Measurements from ENCODE around the gene CNTN5.

CNTN5 gene

GRCh38 chr11:99567334-99567956 lies 546.7 kb downstream of the CNTN5 start:
- Histone ChIP-seq H2BK120ac (ENCODE audit: low read depth, low read length) (no peak overlapping the region), H3K79me1 (replicated peaks; ENCODE audit: low read length, poor library complexity, severe bottlenecking) (no peaks in the 10 kb centered on the region), H3K4me1 (ENCODE audit: control insufficient read depth, insufficient read depth, low read depth, low read length) (no peaks in the 10 kb centered on the region), H2AK5ac (ENCODE audit: low read length, severe bottlenecking) (no peak overlapping the region), H3K4ac (ENCODE audit: low read depth in 1 of 2, low read length in 2 of 2) (no peak overlapping the region), H2BK12ac (ENCODE audit: low read length in 2 of 2) (no peak overlapping the region), H3K14ac (ENCODE audit: low read length in 2 of 2) (no peak overlapping the region), H3K36me3 (ENCODE audit: control insufficient read depth in 1 of 2, insufficient read depth in 2 of 2, low read depth in 1 of 2, low read length in 2 of 2) (no peaks in the 10 kb centered on the region), H3K23ac (ENCODE audit: low read length in 2 of 2) (no peak overlapping the region), H3K18ac (ENCODE audit: low read depth in 1 of 2, low read length in 2 of 2) (no peak overlapping the region), H3K27ac (ENCODE audit: low read length, poor library complexity, severe bottlenecking) (no peak overlapping the region), H3K27me3 (ENCODE audit: control insufficient read depth in 1 of 2, insufficient read depth in 1 of 2, low read length in 2 of 2) (no peaks in the 10 kb centered on the region), H2AFZ (ENCODE audit: low read depth, low read length) (no peak overlapping the region), H3K4me3 (ENCODE audit: insufficient read depth in 1 of 2, low read depth in 1 of 2, low read length in 2 of 2) (no peak overlapping the region), H4K8ac (ENCODE audit: low read length) (no peak overlapping the region), H2BK5ac (ENCODE audit: low read depth, low read length, poor library complexity, severe bottlenecking) (no peak overlapping the region), H3K9ac (ENCODE audit: low read length) (no peak overlapping the region), H3K4me2 (ENCODE audit: low read length, poor library complexity, severe bottlenecking) (no peak overlapping the region), H3K9me3 (ENCODE audit: control insufficient read depth, low read length) (no peaks in the 10 kb centered on the region), H2BK15ac (ENCODE audit: low read depth, poor library complexity, severe bottlenecking) (no peak overlapping the region), H4K91ac (ENCODE audit: low read length) (no peak overlapping the region)
- no peak for DNase-seq
- WGBS = 88% methylated on average over 4 of the region's 4 CpGs

- no peak overlapping the region for H3K23ac ChIP-seq (ENCODE audit: low read length in 2 of 2)
- no peak overlapping the region for H2BK15ac ChIP-seq (ENCODE audit: low read depth, poor library complexity, severe bottlenecking)
- no peak overlapping the region for H3K9ac ChIP-seq (ENCODE audit: low read length)
- H2AFZ ChIP-seq (ENCODE audit: low read depth, low read length) = no peak overlapping the region
- 60% methylated on average over 1 of the region's 1 CpG for WGBS
- H3K18ac ChIP-seq (ENCODE audit: low read depth in 1 of 2, low read length in 2 of 2) = no peak overlapping the region
- H3K14ac ChIP-seq (ENCODE audit: low read length in 2 of 2) = no peak overlapping the region
- no peak for DNase-seq
- no peak overlapping the region for H3K27ac ChIP-seq (ENCODE audit: low read length, poor library complexity, severe bottlenecking)
- H3K79me1 ChIP-seq (replicated peaks; ENCODE audit: low read length, poor library complexity, severe bottlenecking) = no peaks in the 10 kb centered on the region
- H2BK5ac ChIP-seq (ENCODE audit: low read depth, low read length, poor library complexity, severe bottlenecking) = no peak overlapping the region
- no peak overlapping the region for H3K4me2 ChIP-seq (ENCODE audit: low read length, poor library complexity, severe bottlenecking)
- no peak overlapping the region for H2AK5ac ChIP-seq (ENCODE audit: low read length, severe bottlenecking)
- H4K91ac ChIP-seq (ENCODE audit: low read length) = no peak overlapping the region
- no peak overlapping the region for H3K4me3 ChIP-seq (ENCODE audit: insufficient read depth in 1 of 2, low read depth in 1 of 2, low read length in 2 of 2)
- no peaks in the 10 kb centered on the region for H3K9me3 ChIP-seq (ENCODE audit: control insufficient read depth, low read length)
- no peaks in the 10 kb centered on the region for H3K4me1 ChIP-seq (ENCODE audit: control insufficient read depth, insufficient read depth, low read depth, low read length)
- H2BK120ac ChIP-seq (ENCODE audit: low read depth, low read length) = no peak overlapping the region
- no peak overlapping the region for H4K8ac ChIP-seq (ENCODE audit: low read length)
- no peak overlapping the region for H3K4ac ChIP-seq (ENCODE audit: low read depth in 1 of 2, low read length in 2 of 2)
- H3K36me3 ChIP-seq (ENCODE audit: control insufficient read depth in 1 of 2, insufficient read depth in 2 of 2, low read depth in 1 of 2, low read length in 2 of 2) = no peaks in the 10 kb centered on the region
- H3K27me3 ChIP-seq (ENCODE audit: control insufficient read depth in 1 of 2, insufficient read depth in 1 of 2, low read length in 2 of 2) = no peaks in the 10 kb centered on the region
- H2BK12ac ChIP-seq (ENCODE audit: low read length in 2 of 2) = no peak overlapping the region
These were observed 548.1 kb downstream of the CNTN5 start for GRCh38 chr11:99568808-99569207.

- Histone ChIP-seq H2BK120ac (ENCODE audit: low read depth, low read length) (no peak overlapping the region), H4K8ac (ENCODE audit: low read length) (no peak overlapping the region), H4K91ac (ENCODE audit: low read length) (no peak overlapping the region), H3K27me3 (ENCODE audit: control insufficient read depth in 1 of 2, insufficient read depth in 1 of 2, low read length in 2 of 2) (no peaks in the 10 kb centered on the region), H2BK12ac (ENCODE audit: low read length in 2 of 2) (no peak overlapping the region), H3K18ac (ENCODE audit: low read depth in 1 of 2, low read length in 2 of 2) (no peak overlapping the region), H3K4ac (ENCODE audit: low read depth in 1 of 2, low read length in 2 of 2) (no peak overlapping the region), H2BK5ac (ENCODE audit: low read depth, low read length, poor library complexity, severe bottlenecking) (no peak overlapping the region), H3K9ac (ENCODE audit: low read length) (no peak overlapping the region), H3K27ac (ENCODE audit: low read length, poor library complexity, severe bottlenecking) (no peak overlapping the region), H3K4me3 (ENCODE audit: insufficient read depth in 1 of 2, low read depth in 1 of 2, low read length in 2 of 2) (no peak overlapping the region), H3K23ac (ENCODE audit: low read length in 2 of 2) (no peak overlapping the region), H3K4me1 (ENCODE audit: control insufficient read depth, insufficient read depth, low read depth, low read length) (no peaks in the 10 kb centered on the region), H3K36me3 (ENCODE audit: control insufficient read depth in 1 of 2, insufficient read depth in 2 of 2, low read depth in 1 of 2, low read length in 2 of 2) (no peaks in the 10 kb centered on the region), H3K14ac (ENCODE audit: low read length in 2 of 2) (no peak overlapping the region), H3K9me3 (ENCODE audit: control insufficient read depth, low read length) (no peaks in the 10 kb centered on the region), H3K79me1 (replicated peaks; ENCODE audit: low read length, poor library complexity, severe bottlenecking) (no peaks in the 10 kb centered on the region), H2AFZ (ENCODE audit: low read depth, low read length) (no peak overlapping the region), H3K4me2 (ENCODE audit: low read length, poor library complexity, severe bottlenecking) (no peak overlapping the region), H2AK5ac (ENCODE audit: low read length, severe bottlenecking) (no peak overlapping the region), H2BK15ac (ENCODE audit: low read depth, poor library complexity, severe bottlenecking) (no peak overlapping the region)
- WGBS = 44% methylated on average over 2 of the region's 2 CpGs
- no peak for DNase-seq
These were observed 550.3 kb downstream of the CNTN5 start for GRCh38 chr11:99571094-99571493.

DNA sequence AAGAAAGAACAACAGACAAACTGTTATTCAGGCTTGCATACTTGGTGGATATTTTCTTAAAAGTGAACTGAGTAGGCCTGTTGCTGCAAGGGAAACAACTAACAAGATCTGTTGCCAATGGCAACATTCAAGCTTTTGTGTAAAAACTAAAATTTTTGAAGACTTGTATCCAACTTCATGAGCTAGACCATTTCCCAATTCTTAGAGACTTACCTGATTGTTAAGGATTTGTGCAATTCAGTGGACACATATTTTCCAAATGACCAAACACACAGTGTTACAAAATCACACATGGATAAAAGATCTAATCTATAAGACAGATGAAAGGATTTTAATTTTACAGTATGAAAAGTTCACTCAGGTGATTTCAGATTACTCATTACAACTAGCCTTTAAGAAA lies 564.1 kb downstream of the CNTN5 start:
- Histone ChIP-seq H3K23ac (ENCODE audit: low read length in 2 of 2) (no peak overlapping the region), H2BK120ac (ENCODE audit: low read depth, low read length) (no peak overlapping the region), H2AK5ac (ENCODE audit: low read length, severe bottlenecking) (no peak overlapping the region), H2BK15ac (ENCODE audit: low read depth, poor library complexity, severe bottlenecking) (no peak overlapping the region), H4K8ac (ENCODE audit: low read length) (no peak overlapping the region), H3K79me1 (replicated peaks; ENCODE audit: low read length, poor library complexity, severe bottlenecking) (no peaks in the 10 kb centered on the region), H3K9ac (ENCODE audit: low read length) (no peak overlapping the region), H3K4ac (ENCODE audit: low read depth in 1 of 2, low read length in 2 of 2) (no peak overlapping the region), H2BK12ac (ENCODE audit: low read length in 2 of 2) (no peak overlapping the region), H3K4me1 (ENCODE audit: control insufficient read depth, insufficient read depth, low read depth, low read length) (no peaks in the 10 kb centered on the region), H3K9me3 (ENCODE audit: control insufficient read depth, low read length) (no peaks in the 10 kb centered on the region), H3K27ac (ENCODE audit: low read length, poor library complexity, severe bottlenecking) (no peak overlapping the region), H3K4me3 (ENCODE audit: insufficient read depth in 1 of 2, low read depth in 1 of 2, low read length in 2 of 2) (no peak overlapping the region), H3K14ac (ENCODE audit: low read length in 2 of 2) (no peak overlapping the region), H3K36me3 (ENCODE audit: control insufficient read depth in 1 of 2, insufficient read depth in 2 of 2, low read depth in 1 of 2, low read length in 2 of 2) (no peaks in the 10 kb centered on the region), H3K27me3 (ENCODE audit: control insufficient read depth in 1 of 2, insufficient read depth in 1 of 2, low read length in 2 of 2) (no peaks in the 10 kb centered on the region), H4K91ac (ENCODE audit: low read length) (no peak overlapping the region), H2BK5ac (ENCODE audit: low read depth, low read length, poor library complexity, severe bottlenecking) (no peak overlapping the region), H3K4me2 (ENCODE audit: low read length, poor library complexity, severe bottlenecking) (no peak overlapping the region), H3K18ac (ENCODE audit: low read depth in 1 of 2, low read length in 2 of 2) (no peak overlapping the region), H2AFZ (ENCODE audit: low read depth, low read length) (no peak overlapping the region)
- DNase-seq = no peak

Data from mesenchymal stem cell (in vitro differentiated cells and primary cell).